Mucosa of descending colon (tissue), 3 donors: ENCODE measurements around the gene RPL39. TPM values are rescaled to one million over a fixed set of nuclear protein-coding genes. Genes with fewer than 3 reads are reported as not detected.
"Not testable (repeated sequence)": the region's sequence is repeated elsewhere in the genome, so short reads cannot be mapped to it uniquely, and the experiment has no call there.

Source experiments
- ATAC-seq: fragments of 200-7000 bp; cut with Tn5 transposase; one replicate; pipeline ENCODE4 v1.9.1; 2020; ENCODE audit warnings: mild to moderate bottlenecking, moderate library complexity
- DNase-seq, 3 donors: peaks; one replicate each; pipeline ENCODE4 v3.0.0-alpha.2; 2020
- H3K36me3 ChIP-seq: fragments of 200-600 bp; one replicate; pipeline ENCODE4 v1.8.0; 2021; ENCODE audit warnings: low read depth, mild to moderate bottlenecking
- H3K4me1 ChIP-seq: fragments of 200-600 bp; one replicate; pipeline ENCODE4 v1.8.0; 2021; ENCODE audit warnings: low read depth, mild to moderate bottlenecking
- H3K4me3 ChIP-seq: fragments of 200-600 bp; one replicate; pipeline ENCODE4 v1.8.0; 2021; ENCODE audit warnings: mild to moderate bottlenecking
- H3K9me3 ChIP-seq: fragments of 200-600 bp; one replicate; pipeline ENCODE4 v1.8.0; 2021; ENCODE audit warnings: mild to moderate bottlenecking
- CTCF ChIP-seq: fragments of 200-600 bp; IDR thresholded peaks from one replicate; pipeline ENCODE4 v1.8.0; 2022; ENCODE audit warnings: antibody characterized with exemption, mild to moderate bottlenecking
- intact Hi-C, 2 donors: fragments of 100-400 bp; cut with DNase I in 1 of 2; cut with micrococcal nuclease in 1 of 2; formaldehyde crosslinking; loops; one replicate each; pipeline versions ENCODE4 v1.11.0 to v1.11.1; 2022; cut with DNase I, micrococcal nuclease
- total RNA-seq, 3 donors: library from RNA; stranded (reverse); fragmentation: NEBNext Ultra II Directional in 2 of 3; extraction: Animal tissue kit (Norgen Biotek cat#: 25700) in 2 of 3; gene quantifications; one replicate each; pipeline versions ENCODE4 v1.2.1 to v1.2.4, GENCODE V29; 2021 to 2023
- donor health status: DM: no; HTN: no; CAD: no; lungs with moderate emphysema.
- donor health status: DM: no; HTN: no; CAD: no.
- donor health status: DM: no; HTN: yes; CAD: no.

The RPL39 gene
- total RNA-seq, 3 donors from 2014 or later, result 1,241 to 1,374 (median 1,261) TPM

- TF ChIP-seq CTCF, result no peak
- Histone ChIP-seq H3K9me3 (no peaks in the 10 kb centered on the region), H3K4me3 (no peak overlapping the region), H3K4me1 (no peaks in the 10 kb centered on the region), H3K36me3 (no peaks in the 10 kb centered on the region)
- DNase-seq (no peak), ATAC-seq (no peak)
- intact Hi-C loops, result no loop called here
These were observed 25.8 kb upstream of the RPL39 start for GRCh38 chrX:119817130-119817690.

- intact Hi-C loops, result no loop called here
- Histone ChIP-seq H3K4me3 (no peak overlapping the region), H3K9me3 (no peaks in the 10 kb centered on the region), H3K36me3 (no peaks in the 10 kb centered on the region), H3K4me1 (no peaks in the 10 kb centered on the region)
- no peak for DNase-seq
- ATAC-seq, result no peak
- TF ChIP-seq CTCF, result no peak
These were observed 24.9 kb upstream of the RPL39 start for GRCh38 chrX:119816300-119816699.

- H3K4me1 ChIP-seq, result no peaks in the 10 kb centered on the region
- intact Hi-C loops, result no loop called here
- H3K4me3 ChIP-seq, result no peak overlapping the region
- no peaks in the 10 kb centered on the region for H3K36me3 ChIP-seq
- TF ChIP-seq CTCF, result no peak
- ATAC-seq (no peak), DNase-seq (no peak)
- H3K9me3 ChIP-seq, result no peaks in the 10 kb centered on the region
These were observed 17.8 kb upstream of the RPL39 start for GRCh38 chrX:119809185-119809666.

GRCh38 chrX:119808461-119808860 lies 17.0 kb upstream of the RPL39 start:
- DNase-seq, intact Hi-C loops, H3K36me3 ChIP-seq, H3K9me3 ChIP-seq, ATAC-seq, H3K4me1 ChIP-seq, H3K4me3 ChIP-seq: not testable (repeated sequence)

GRCh38 chrX:119802546-119802945 lies 11.1 kb upstream of the RPL39 start:
- H3K9me3 ChIP-seq, result no peaks in the 10 kb centered on the region
- H3K4me1 ChIP-seq, result no peaks in the 10 kb centered on the region
- TF ChIP-seq CTCF, result no peak

GRCh38 chrX:119801253-119802221 lies 10.1 kb upstream of the RPL39 start:
- no peak for DNase-seq
- Histone ChIP-seq H3K9me3 (no peaks in the 10 kb centered on the region), H3K4me1 (no peaks in the 10 kb centered on the region), H3K4me3 (no peak overlapping the region), H3K36me3 (no peaks in the 10 kb centered on the region)
- TF ChIP-seq CTCF, result no peak
- no peak for ATAC-seq
- intact Hi-C loops, result no loop called here

More at GRCh38 chrX:119802546-119802945, 11.1 kb upstream of the RPL39 start:
- no peaks in the 10 kb centered on the region for H3K36me3 ChIP-seq
- H3K4me3 ChIP-seq, result no peak overlapping the region
- intact Hi-C loops, result no loop called here
- DNase-seq, result no peak
- no peak for ATAC-seq
